GM19397 (cell line): ENCODE measurements around the gene MDFI.

Source experiments
- ATAC-seq: cut with Tn5 transposase; IDR thresholded peaks from one replicate; pipeline ENCODE4 v1.9.1; 2021; ENCODE audit warnings: mild to moderate bottlenecking, moderate library complexity; ENCODE audit not compliant: unreplicated experiment

Gene MDFI

GRCh38 chr6:41648070-41648585 is 9.9 kb downstream of the MDFI start:
- ATAC-seq: no peak

DNA sequence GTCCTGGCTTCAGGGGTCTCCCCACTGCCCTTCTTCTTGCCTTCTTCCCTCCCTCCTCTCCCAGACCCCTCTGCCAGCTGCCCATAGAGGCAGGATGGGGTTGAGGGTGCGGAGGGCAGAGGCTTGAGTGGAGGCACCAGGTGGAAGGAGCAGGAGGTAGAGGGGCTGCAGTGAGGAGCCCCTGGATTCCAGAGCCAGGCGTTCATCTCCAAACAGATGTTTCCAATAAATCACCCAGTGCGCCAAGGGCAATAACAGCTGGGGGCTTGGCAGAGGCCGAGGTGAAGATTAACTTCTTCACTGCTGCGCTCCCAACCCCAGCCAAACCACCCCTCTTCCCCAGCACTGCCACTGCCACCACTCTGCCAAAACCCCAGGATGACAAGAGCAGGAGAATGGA is 10.7 kb downstream of the MDFI start:
- no peak for ATAC-seq

DNA sequence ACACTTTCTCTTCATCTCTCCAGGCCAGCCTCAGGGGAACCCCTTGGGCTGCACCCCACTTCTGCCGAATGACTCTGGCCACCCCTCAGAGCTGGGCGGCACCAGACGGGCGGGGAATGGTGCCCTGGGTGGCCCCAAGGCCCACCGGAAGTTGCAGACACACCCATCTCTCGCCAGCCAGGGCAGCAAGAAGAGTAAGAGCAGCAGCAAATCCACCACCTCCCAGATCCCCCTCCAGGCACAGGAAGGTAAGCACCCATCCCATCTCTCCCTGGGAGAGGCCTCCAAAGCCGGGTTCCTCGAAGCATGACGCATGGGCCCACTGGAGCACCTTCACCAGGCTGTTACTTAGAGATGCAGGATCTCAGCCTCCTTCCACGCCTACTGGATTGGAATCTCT is 11.3 kb downstream of the MDFI start:
- ATAC-seq: no peak

GRCh38 chr6:41650120-41650519 is 11.9 kb downstream of the MDFI start:
- ATAC-seq: no peak

- no peak for ATAC-seq
Measured at GRCh38 chr6:41651246-41651961, 13.1 kb downstream of the MDFI start.

DNA sequence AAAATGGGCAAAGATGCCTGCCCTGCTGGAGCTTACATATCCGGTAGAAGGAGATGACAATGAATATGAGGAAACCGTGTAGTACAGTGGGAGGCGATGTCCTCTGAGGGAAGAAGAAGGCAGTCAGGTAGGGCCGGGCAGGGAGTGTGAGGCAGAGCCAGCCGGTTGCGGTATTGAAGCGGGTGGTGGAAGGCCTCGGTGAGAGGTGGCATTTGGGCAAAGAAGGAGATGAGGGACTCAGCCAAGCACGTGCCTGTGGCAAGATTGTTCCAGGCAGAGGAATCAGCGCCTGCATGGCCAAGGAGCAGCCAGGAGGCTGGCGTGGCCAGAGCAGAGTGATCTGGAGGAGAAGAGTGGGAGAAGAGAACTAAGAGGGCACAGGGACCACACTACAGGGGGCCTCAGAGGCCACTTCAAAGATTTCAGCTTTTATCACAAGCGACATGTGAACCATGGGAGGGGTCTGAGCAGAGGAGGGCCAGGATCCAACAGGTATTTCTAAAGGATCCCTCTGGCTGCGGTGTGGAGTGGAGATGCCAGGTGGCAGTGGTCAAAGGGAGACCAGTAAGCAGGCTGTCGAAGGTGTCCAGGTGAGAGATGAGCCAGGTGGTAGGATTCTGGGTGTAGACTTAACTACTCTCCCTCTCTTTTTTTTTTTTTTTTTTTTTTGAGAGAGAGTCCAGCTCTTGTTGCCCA is 13.8 kb downstream of the MDFI start:
- no peak for ATAC-seq

DNA sequence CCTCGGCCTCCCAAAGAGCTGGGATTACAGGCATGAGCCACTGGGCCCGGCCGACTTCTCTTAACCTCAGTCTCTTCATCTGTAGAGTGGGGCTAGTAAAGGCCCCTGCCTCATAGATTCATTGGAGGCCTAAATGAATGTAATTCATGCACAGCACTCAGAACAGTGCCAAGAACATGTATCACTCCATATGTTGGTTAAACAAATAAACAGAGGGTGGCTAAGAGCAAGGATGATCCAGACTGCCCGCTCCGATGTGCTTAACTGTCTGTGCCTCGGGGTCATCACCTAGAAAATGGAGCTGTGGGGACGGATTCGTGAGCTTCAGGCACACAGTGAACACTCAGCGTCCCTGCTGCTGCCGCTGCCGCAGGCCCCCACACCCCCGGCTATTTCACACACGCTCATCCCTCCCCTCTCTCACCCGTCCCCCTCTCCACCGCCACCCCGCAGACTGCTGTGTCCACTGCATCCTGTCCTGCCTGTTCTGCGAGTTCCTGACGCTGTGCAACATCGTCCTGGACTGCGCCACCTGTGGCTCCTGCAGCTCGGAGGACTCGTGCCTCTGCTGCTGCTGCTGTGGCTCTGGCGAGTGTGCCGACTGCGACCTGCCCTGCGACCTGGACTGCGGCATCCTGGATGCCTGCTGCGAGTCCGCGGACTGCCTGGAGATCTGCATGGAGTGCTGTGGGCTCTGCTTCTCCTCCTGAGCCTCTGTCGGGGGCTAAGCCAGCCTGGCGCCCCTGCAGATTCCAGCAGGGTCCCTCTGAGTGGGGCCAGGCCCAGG is 14.8 kb downstream of the MDFI start:
- ATAC-seq: no peak

DNA sequence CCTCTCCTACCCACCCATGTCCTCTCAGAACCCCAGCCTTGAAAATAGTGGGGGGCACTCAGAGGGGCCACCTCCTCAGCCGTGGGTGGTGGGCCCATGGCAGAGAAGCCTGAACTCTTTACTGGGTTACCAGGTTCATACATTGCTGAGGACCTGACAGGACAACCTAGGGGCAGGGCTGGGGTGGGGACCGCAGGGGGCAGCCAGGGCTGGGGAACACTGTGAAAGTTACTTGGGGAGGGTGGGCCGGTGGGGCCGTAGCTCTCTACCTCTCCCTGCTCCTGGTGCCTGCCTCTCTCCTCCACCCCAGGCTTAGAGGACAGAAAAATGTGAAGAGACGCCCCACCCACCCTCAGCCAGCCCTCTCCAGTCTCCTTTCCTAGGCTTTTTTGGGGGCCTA is 15.4 kb downstream of the MDFI start:
- ATAC-seq: no peak

DNA sequence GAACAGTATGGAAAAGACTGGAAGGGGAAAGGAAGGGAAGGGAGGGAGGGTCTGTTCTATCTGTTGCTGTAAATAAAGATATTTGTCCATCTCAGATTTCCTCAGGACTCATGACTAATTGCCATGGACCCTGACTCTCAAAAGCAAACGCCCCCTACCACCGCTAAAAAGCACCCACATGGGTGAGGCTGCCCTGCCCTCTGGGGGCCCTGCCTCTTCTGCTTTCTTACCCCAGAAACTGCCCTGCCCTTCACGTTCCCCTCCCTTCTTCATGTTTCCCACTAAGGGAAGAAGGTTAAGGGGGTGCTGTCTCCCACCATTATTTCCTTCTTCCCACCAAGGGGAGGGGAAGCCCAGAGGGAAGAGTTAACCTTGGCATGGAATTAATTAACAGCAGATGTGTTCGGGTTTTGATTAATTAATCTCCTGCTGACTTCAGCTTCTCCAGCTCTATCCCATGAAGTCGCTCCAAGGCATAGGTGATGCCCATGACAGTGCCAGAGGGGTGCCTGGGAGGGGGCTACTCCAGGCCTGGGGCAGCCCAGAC is 16.0 kb downstream of the MDFI start:
- ATAC-seq: no peak

GRCh38 chr6:41654698-41655151 is 16.5 kb downstream of the MDFI start:
- no peak for ATAC-seq

- ATAC-seq: no peak
Measured at GRCh38 chr6:41655176-41655575, 16.9 kb downstream of the MDFI start.

- ATAC-seq: no peak
Measured at GRCh38 chr6:41655646-41656001, 17.4 kb downstream of the MDFI start.

DNA sequence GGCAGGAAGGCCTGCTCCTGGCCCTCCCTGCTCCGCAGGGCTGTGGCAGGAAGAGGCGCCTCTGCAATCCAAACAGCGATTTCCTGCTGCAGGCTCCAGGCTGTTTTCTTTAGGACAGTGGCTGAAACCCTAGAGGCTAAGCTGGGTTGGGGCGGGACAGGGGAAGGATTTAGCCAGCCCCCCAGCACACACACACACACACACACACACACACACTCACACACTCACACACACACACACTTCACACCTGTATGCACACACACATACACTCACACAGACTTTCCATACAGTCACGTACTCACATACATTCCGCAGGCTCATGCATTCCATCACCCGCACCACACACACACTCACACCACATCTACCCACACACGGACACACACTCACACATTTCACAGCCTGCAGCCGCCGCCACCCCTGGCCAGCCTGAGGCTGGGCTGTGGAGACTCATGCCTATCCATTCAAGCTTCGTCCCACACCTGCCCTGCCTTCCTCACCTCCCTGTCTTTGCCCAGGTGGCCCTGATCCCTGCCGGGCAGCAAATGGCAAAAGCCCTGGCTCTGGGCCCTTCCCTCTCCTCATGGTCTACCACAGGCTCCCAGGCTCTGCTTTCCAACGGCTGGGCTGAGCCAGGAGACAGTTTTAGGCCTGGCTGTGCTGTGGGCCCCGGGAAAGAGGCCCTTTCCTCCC is 17.9 kb downstream of the MDFI start:
- no peak for ATAC-seq

- no peak for ATAC-seq
Measured at GRCh38 chr6:41657131-41658094, 19.1 kb downstream of the MDFI start.

- no peak for ATAC-seq
Measured at GRCh38 chr6:41658636-41659035, 20.4 kb downstream of the MDFI start.

- ATAC-seq: no peak
Measured at GRCh38 chr6:41659935-41660334, 21.7 kb downstream of the MDFI start.

DNA sequence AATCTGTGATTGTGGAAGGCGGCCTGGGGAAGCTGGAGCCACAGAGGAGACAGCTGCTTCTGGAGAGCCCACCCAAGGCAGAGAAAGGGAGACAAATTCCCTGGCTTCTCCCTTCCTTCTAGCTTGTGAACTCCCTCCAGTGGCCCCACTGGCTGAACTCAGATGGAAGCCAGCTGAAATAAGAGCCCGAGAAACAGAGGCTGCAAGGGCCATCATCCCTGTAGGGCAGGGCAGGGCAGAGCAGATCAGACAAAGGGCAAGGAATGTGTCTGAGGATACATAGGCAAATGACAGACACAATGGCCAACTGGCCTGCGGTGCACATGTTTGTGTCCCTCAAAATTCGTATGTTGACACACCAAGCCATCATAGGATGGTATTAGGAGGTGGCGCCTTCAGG is 25.3 kb downstream of the MDFI start:
- no peak for ATAC-seq

DNA sequence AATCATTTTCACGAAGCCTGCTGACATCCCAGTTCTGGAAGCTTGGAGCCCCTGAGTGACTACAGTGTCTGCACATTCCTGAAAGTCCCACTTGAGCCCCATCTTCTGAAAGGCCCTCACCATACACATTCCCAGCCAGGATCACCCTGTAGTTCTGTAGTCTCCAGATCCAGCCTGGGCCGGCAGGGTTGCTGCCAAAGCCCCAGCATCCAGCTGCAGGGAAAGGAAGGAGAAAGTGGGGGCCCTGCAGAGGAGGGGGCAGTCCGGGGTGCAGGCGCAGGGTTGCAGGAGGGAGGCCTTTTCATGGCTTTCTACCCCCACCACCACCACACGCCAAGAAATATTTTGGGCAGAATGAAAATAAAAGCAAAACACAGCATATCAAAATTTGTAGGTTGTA is 26.0 kb downstream of the MDFI start:
- ATAC-seq: no peak

- ATAC-seq: no peak
Measured at GRCh38 chr6:41667195-41667594, 28.9 kb downstream of the MDFI start.

DNA sequence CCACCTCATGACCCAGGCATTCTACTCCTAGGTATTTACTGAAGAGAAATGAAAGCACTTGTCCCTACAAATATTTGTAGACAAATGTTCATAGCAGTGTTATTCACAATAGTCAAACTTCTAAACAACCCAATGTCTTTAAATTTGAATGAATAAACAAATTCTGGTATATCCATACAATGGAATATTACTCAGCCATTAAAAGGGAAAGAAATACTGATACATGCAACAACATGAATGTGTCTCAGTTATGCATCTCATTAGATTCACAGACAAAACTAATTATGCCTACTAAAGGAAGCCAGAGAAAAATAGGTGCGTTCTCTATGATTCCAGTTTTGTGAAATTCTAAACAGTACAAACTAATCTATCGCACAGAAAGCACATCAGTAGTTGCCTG is 30.7 kb downstream of the MDFI start:
- no peak for ATAC-seq
